GM12878 (cell line): ENCODE data around the gene UNK.

Experiments
- CHD2 ChIP-seq: IDR thresholded peaks from 2 replicates; pipeline ENCODE4 v1.6.1; 2011; ENCODE audit warnings: low read depth, low read length, improper control_type of control experiment, borderline replicate concordance
- CTCF ChIP-seq, 3 experiments: IDR thresholded peaks in 2 of 3; conservative IDR thresholded peaks in 1 of 3; 2 replicates each; pipeline ENCODE4 v1.5.1; 2011; ENCODE audit warnings: low read depth in 3 of 3, low read length in 3 of 3, mild to moderate bottlenecking in 3 of 3, control low read depth in 2 of 3, moderate library complexity in 2 of 3, inconsistent platforms in 1 of 3, mixed read lengths in 1 of 3; ENCODE audit not compliant: control insufficient read depth in 2 of 3, insufficient read depth in 1 of 3; ENCODE audit errors: extremely low read depth in 1 of 3
- EED ChIP-seq: sonication (generic); IDR thresholded peaks from 2 replicates; pipeline ENCODE4 v1.6.1; 2016; ENCODE audit warnings: antibody characterized with exemption, low read depth
- FOXK2 ChIP-seq: fragments of 450-650 bp; IDR thresholded peaks from 2 replicates; pipeline ENCODE4 v1.6.1; 2017; ENCODE audit warnings: mild to moderate bottlenecking, moderate library complexity
- HDAC6 ChIP-seq: fragments of 200-600 bp; sonication (generic); IDR thresholded peaks from one replicate; pipeline ENCODE4 v1.8.0; 2017; ENCODE audit warnings: antibody characterized with exemption; ENCODE audit not compliant: unreplicated experiment
- NKRF ChIP-seq: fragments of 450-650 bp; conservative IDR thresholded peaks from 2 replicates; pipeline ENCODE4 v1.6.1; 2017; ENCODE audit warnings: mild to moderate bottlenecking, moderate library complexity
- POLR2AphosphoS5 ChIP-seq: IDR thresholded peaks from 2 replicates; pipeline ENCODE4 v1.6.1; 2011; ENCODE audit warnings: mild to moderate bottlenecking, low read length, inconsistent platforms
- TCF12 ChIP-seq: IDR thresholded peaks from 2 replicates; pipeline ENCODE4 v1.6.1; 2011; ENCODE audit warnings: low read depth, mild to moderate bottlenecking, low read length

GRCh38 chr17:75753514-75754377 is 30.9 kb upstream of the UNK start:
- TF ChIP-seq EED = no peak
- TF ChIP-seq POLR2AphosphoS5 = no peak
- peak; percentile 60 to 80 (median 69); a peak in 5 of 6 replicates for TF ChIP-seq CTCF (IDR thresholded peaks at IDR 0.05 in 2 of 3, conservative IDR thresholded peaks at IDR 0.05 in 1 of 3; ENCODE audit: control insufficient read depth in 2 of 3, extremely low read depth in 1 of 3, insufficient read depth in 1 of 3, low read depth in 3 of 3, low read length in 3 of 3)
- 0 out of 2 replicates have a peak, but pooled peaks have one; percentile 47 for TF ChIP-seq CHD2
- no peak for TF ChIP-seq TCF12
- TF ChIP-seq HDAC6 = no peak
- TF ChIP-seq FOXK2 = no peak
- 0 out of 2 replicates have a peak, but pooled peaks have one; percentile 40 for TF ChIP-seq NKRF
